Measurements from ENCODE around the gene CSTB. TPM values are rescaled to one million over a fixed set of nuclear protein-coding genes. Genes with fewer than 3 reads are reported as not detected.

CSTB gene
- polyA plus RNA-seq, 1 experiment = 58.2 TPM

GRCh38 chr21:43751955-43752591, 24.0 kb downstream of the CSTB start:
- POLR2A ChIA-PET = interaction anchor here (0.6 kb wide), 1 partner anchor 14 kb away, joined by 6 read pairs; no protein-coding TSS in a partner anchor
- Histone ChIP-seq H3K4me3 (ENCODE audit: low read depth, low read length) (no peak overlapping the region), H3K27me3 (ENCODE audit: control insufficient read depth, insufficient read depth, low read length) (no peaks in the 10 kb centered on the region), H3K36me3 (ENCODE audit: control insufficient read depth, insufficient read depth, low read length) (peaks cover 68% of the 10 kb centered on the region)
- no peak for TF ChIP-seq CTCF (IDR thresholded peaks at IDR 0.05; ENCODE audit: insufficient read depth, low read depth, low read length)
- CTCF ChIA-PET = no interaction called here
- no peak for DNase-seq (ENCODE audit: low read depth)

- H3K27me3 ChIP-seq (ENCODE audit: control insufficient read depth, insufficient read depth, low read length) = no peaks in the 10 kb centered on the region
- ChIA-PET CTCF (no interaction called here), POLR2A (no interaction called here)
- H3K4me3 ChIP-seq (ENCODE audit: low read depth, low read length) = no peak overlapping the region
- no peak for DNase-seq (ENCODE audit: low read depth)
- peaks cover 64% of the 10 kb centered on the region for H3K36me3 ChIP-seq (ENCODE audit: control insufficient read depth, insufficient read depth, low read length)
- TF ChIP-seq CTCF (IDR thresholded peaks at IDR 0.05; ENCODE audit: insufficient read depth, low read depth, low read length) = no peak
Observed at GRCh38 chr21:43750339-43751033, 25.6 kb downstream of the CSTB start.

- ChIA-PET CTCF (no interaction called here), POLR2A (no interaction called here)
- H3K36me3 ChIP-seq (ENCODE audit: control insufficient read depth, insufficient read depth, low read length) = peaks cover 66% of the 10 kb centered on the region
- DNase-seq (ENCODE audit: low read depth) = no peak
- no peak for TF ChIP-seq CTCF (IDR thresholded peaks at IDR 0.05; ENCODE audit: insufficient read depth, low read depth, low read length)
- no peaks in the 10 kb centered on the region for H3K27me3 ChIP-seq (ENCODE audit: control insufficient read depth, insufficient read depth, low read length)
- no peak overlapping the region for H3K4me3 ChIP-seq (ENCODE audit: low read depth, low read length)
Observed at GRCh38 chr21:43749651-43750262, 26.4 kb downstream of the CSTB start.

GRCh38 chr21:43748622-43749021, 27.5 kb downstream of the CSTB start:
- ChIA-PET CTCF (no interaction called here), POLR2A (no interaction called here)
- no peak overlapping the region for H3K4me3 ChIP-seq (ENCODE audit: low read depth, low read length)
- no peak for TF ChIP-seq CTCF (IDR thresholded peaks at IDR 0.05; ENCODE audit: insufficient read depth, low read depth, low read length)
- no peak for DNase-seq (ENCODE audit: low read depth)
- peaks cover 61% of the 10 kb centered on the region for H3K36me3 ChIP-seq (ENCODE audit: control insufficient read depth, insufficient read depth, low read length)
- no peaks in the 10 kb centered on the region for H3K27me3 ChIP-seq (ENCODE audit: control insufficient read depth, insufficient read depth, low read length)

GRCh38 chr21:43745772-43746517, 30.2 kb downstream of the CSTB start:
- H3K27me3 ChIP-seq (ENCODE audit: control insufficient read depth, insufficient read depth, low read length) = no peaks in the 10 kb centered on the region
- H3K36me3 ChIP-seq (ENCODE audit: control insufficient read depth, insufficient read depth, low read length) = peaks cover 49% of the 10 kb centered on the region
- ChIA-PET POLR2A (no interaction called here), CTCF (interaction anchor here (0.7 kb wide), 1 partner anchor 12 kb away, joined by 3 read pairs; no protein-coding TSS in a partner anchor)
- DNase-seq (ENCODE audit: low read depth) = no peak
- TF ChIP-seq CTCF (IDR thresholded peaks at IDR 0.05; ENCODE audit: insufficient read depth, low read depth, low read length) = no peak
- no peak overlapping the region for H3K4me3 ChIP-seq (ENCODE audit: low read depth, low read length)
